Peyer's patch (tissue), 4 donors: Measurements from ENCODE around the gene XRN1. TPM values are rescaled to one million over a fixed set of nuclear protein-coding genes. Genes with fewer than 3 reads are reported as not detected.

ENCODE experiments used
- DNase-seq, 3 donors: peaks; one replicate each; pipeline ENCODE4 v3.0.0-alpha.2; 2017 to 2019
- H3K27ac ChIP-seq, 4 donors: fragments of 200-600 bp; sonication (generic); one replicate each; pipeline ENCODE4 v1.5.1; 2016 to 2019
- H3K27me3 ChIP-seq, 2 donors: fragments of 200-600 bp; sonication (generic); one replicate each; pipeline ENCODE4 v1.5.1; 2019
- H3K36me3 ChIP-seq, 3 donors: fragments of 200-600 bp; sonication (generic); one replicate each; pipeline ENCODE4 v1.5.1; 2016 to 2019
- H3K4me1 ChIP-seq, 4 donors: fragments of 200-600 bp; sonication (generic); one replicate each; pipeline ENCODE4 v1.5.1; 2016 to 2019
- H3K4me3 ChIP-seq, 4 donors: fragments of 200-600 bp; sonication (generic); 1 replicate in 3 of 4; 2 replicates in 1 of 4; pipeline ENCODE4 v1.5.1; 2016 to 2019; ENCODE audit warnings: mild to moderate bottlenecking in 1 of 4
- H3K9me3 ChIP-seq, 4 donors: fragments of 200-600 bp; sonication (generic); one replicate each; pipeline ENCODE4 v1.5.1; 2016 to 2019; ENCODE audit warnings: mild to moderate bottlenecking in 1 of 4
- POLR2A ChIP-seq, 2 donors: fragments of 450-650 bp; IDR thresholded peaks; one replicate each; pipeline ENCODE4 v1.5.1; 2017; ENCODE audit warnings: antibody characterized with exemption in 2 of 2, mild to moderate bottlenecking in 2 of 2, moderate library complexity in 2 of 2
- total RNA-seq, 4 donors: library from RNA; depleted of rRNA; stranded (reverse); fragments of >200 nt; gene quantifications; one replicate each; pipeline ENCODE4 v1.1.0, GENCODE V29; 2016
- TF ChIP-seq, protein P1 (sequence below), 6 experiments: fragments of 450-650 bp in 4 of 6; fragments of 200-600 bp in 2 of 6; sonication (generic) in 1 of 6; IDR thresholded peaks; one replicate each; pipeline ENCODE4 v1.5.1; 2017 to 2019; ENCODE audit warnings: antibody characterized with exemption in 6 of 6, mild to moderate bottlenecking in 3 of 6, moderate library complexity in 1 of 6

The XRN1 gene
- total RNA-seq, 4 donors from 2014 or later, result 74.6 to 95.2 (median 80.9) TPM

DNA sequence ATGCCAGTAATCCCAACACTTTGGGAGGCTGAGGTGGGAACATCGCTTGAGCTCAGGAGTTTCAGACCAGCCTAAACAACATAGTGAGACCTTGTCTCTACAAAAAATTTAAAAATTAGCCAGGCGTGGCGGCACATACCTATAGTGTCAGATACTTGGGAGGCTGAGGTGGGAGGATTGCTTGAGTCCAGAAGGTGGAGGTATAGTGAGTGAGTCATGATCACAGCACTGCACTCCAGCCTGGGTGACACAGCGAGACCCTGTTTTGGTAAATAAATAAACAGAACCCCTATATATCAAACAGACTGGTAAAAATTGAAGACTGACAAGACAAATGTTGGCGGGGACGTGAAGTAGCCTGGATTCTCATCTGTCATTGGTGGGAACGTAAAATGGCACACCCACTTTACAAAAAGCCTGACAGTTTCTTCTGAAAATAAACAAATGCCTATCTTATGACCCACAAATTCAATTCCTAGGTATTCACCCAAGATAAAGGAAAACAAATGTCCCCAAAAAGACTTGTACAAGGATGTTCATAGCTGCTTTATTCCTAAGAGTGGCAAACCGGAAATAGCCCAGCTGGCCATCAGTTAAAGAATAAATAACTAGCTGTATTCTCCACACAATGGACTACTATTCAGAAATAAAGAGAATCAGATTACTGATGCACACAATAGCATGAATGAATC lies 175.5 kb downstream of the XRN1 start:
- no peaks in the 10 kb centered on the region for H3K9me3 ChIP-seq
- no peaks in the 10 kb centered on the region for H3K27me3 ChIP-seq
- H3K36me3 ChIP-seq, result no peaks in the 10 kb centered on the region
- no peak for DNase-seq
- no peaks in the 10 kb centered on the region for H3K4me1 ChIP-seq
- H3K4me3 ChIP-seq, result no peak overlapping the region
- H3K27ac ChIP-seq, result no peak overlapping the region
- TF ChIP-seq, protein P1, sequence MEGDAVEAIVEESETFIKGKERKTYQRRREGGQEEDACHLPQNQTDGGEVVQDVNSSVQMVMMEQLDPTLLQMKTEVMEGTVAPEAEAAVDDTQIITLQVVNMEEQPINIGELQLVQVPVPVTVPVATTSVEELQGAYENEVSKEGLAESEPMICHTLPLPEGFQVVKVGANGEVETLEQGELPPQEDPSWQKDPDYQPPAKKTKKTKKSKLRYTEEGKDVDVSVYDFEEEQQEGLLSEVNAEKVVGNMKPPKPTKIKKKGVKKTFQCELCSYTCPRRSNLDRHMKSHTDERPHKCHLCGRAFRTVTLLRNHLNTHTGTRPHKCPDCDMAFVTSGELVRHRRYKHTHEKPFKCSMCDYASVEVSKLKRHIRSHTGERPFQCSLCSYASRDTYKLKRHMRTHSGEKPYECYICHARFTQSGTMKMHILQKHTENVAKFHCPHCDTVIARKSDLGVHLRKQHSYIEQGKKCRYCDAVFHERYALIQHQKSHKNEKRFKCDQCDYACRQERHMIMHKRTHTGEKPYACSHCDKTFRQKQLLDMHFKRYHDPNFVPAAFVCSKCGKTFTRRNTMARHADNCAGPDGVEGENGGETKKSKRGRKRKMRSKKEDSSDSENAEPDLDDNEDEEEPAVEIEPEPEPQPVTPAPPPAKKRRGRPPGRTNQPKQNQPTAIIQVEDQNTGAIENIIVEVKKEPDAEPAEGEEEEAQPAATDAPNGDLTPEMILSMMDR (IDR thresholded peaks at IDR 0.05), result no peak
- TF ChIP-seq POLR2A (IDR thresholded peaks at IDR 0.05), result no peak

DNA sequence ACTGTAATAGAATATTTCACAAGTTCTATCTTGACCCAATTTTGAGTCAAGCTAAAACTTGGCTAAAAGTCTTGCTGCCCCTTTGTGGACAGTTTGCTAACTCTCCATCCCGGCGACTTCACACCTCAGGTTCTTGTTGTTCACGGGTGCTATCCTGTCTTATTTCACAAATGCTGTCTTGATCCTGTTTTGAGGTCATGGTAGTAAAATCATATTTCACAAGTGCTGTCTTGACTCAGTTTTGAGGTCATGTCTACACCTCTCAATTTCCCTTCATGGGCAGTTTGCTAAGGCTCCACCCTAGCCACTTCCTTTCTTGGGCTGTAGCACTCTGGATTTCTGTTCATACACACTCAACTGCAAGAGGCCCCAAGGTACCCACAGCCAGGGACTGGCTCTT lies 177.4 kb downstream of the XRN1 start:
- DNase-seq, result no peak
- Histone ChIP-seq H3K4me1 (peaks cover 0 to 6% (median 0%) of the 10 kb centered on the region in 4 donors), H3K4me3 (no peak overlapping the region), H3K9me3 (no peaks in the 10 kb centered on the region), H3K27me3 (no peaks in the 10 kb centered on the region), H3K36me3 (no peaks in the 10 kb centered on the region), H3K27ac (no peak overlapping the region)
- TF ChIP-seq POLR2A (IDR thresholded peaks at IDR 0.05), result no peak
- TF ChIP-seq, protein P1 (IDR thresholded peaks at IDR 0.05), result no peak

DNA sequence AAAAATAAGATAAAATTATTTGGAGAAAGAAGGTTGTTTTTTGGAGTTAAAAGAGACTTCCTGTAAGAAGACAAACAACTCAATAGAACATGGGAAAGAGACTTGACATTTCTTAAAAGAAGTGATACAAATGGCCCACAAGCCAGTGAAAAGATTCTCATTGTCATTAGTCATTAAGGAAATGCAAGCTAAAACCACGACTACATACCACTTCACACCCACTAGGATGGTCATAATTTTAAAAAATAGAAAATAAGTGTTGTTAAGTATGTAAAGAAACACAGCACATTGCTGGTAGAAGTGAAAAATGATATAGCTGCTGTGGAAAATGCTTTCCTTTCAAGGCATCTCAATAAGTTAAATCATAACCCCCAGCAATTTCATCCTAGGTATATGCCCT lies 178.1 kb downstream of the XRN1 start:
- no peak for DNase-seq
- H3K36me3 ChIP-seq, result no peaks in the 10 kb centered on the region
- no peak overlapping the region for H3K27ac ChIP-seq
- no peak overlapping the region for H3K4me3 ChIP-seq
- no peaks in the 10 kb centered on the region for H3K9me3 ChIP-seq
- H3K27me3 ChIP-seq, result no peaks in the 10 kb centered on the region
- peaks cover 0 to 6% (median 0%) of the 10 kb centered on the region in 4 donors for H3K4me1 ChIP-seq
- no peak for TF ChIP-seq POLR2A (IDR thresholded peaks at IDR 0.05)
- TF ChIP-seq, protein P1 (IDR thresholded peaks at IDR 0.05), result no peak

DNA sequence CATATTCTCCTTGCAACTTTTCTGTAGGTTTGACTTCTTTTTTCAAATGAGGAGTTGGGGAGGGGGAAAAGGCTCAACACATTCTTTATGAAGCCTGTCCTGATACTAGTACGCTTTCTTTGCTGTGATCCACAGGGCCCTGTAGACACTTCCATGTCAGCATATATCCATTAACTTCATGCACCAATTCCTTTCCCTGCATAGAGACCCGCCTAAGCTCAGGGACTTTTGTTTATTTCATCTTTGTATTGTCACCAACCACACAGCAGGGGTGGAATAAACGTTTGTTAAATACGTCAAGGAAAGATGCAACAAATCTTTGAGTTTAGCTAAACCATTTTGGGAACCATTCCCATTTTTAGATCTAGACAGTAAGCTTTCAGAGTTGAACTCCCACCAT lies 179.4 kb downstream of the XRN1 start:
- H3K36me3 ChIP-seq, result no peaks in the 10 kb centered on the region
- TF ChIP-seq, protein P1 (IDR thresholded peaks at IDR 0.05), result no peak
- no peak for TF ChIP-seq POLR2A (IDR thresholded peaks at IDR 0.05)
- H3K9me3 ChIP-seq, result no peaks in the 10 kb centered on the region
- no peak for DNase-seq
- H3K27ac ChIP-seq, result no peak overlapping the region
- no peak overlapping the region for H3K4me3 ChIP-seq
- H3K4me1 ChIP-seq, result peaks cover 0 to 6% (median 0%) of the 10 kb centered on the region in 4 donors
- H3K27me3 ChIP-seq, result no peaks in the 10 kb centered on the region

DNA sequence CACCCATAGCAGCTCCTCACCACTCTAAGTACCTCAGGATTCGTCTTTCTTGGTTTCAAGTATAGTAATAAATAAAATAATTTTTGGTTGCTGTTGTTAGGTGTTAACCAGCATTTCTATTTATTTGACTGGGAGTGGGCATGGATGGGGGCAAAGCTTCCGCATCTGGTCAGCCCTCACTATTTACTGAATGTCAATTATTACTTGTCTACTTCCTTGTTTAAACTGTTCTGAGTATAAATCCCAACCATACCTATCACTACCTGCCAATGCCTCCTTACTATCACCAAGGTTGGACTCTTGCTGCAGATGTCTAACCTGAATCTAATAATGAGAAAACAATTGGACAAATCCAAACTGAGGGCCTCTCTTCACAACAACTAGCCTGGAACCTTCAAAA lies 180.6 kb downstream of the XRN1 start:
- no peak for DNase-seq
- Histone ChIP-seq H3K9me3 (no peaks in the 10 kb centered on the region), H3K36me3 (no peaks in the 10 kb centered on the region), H3K27ac (no peak overlapping the region), H3K4me1 (peaks cover 0 to 6% (median 0%) of the 10 kb centered on the region in 4 donors), H3K4me3 (no peak overlapping the region), H3K27me3 (no peaks in the 10 kb centered on the region)
- TF ChIP-seq, protein P1 (IDR thresholded peaks at IDR 0.05), result no peak
- TF ChIP-seq POLR2A (IDR thresholded peaks at IDR 0.05), result no peak
